ENCODE measurements around the gene SDR42E1.

DNA sequence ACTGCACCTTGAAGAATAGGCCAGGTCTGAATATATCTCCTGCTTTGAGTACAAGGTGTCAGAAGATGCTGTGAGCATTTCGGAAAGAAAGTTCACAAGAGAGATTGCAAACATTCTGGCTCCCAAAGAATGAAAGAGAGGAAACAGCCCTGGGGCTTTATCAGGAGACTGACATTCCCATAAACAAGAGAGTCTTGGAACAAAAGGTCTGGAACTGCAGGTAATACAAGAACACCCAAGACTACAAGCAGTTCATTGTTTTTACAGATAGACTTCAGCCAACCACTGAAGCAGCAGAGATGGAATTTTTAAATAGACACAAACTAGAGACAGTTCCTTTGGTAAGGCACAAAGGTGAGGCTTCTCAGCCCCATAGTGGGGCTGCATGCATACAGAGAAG, 38.2 kb upstream of the SDR42E1 start:
- TF ChIP-seq, protein P1, sequence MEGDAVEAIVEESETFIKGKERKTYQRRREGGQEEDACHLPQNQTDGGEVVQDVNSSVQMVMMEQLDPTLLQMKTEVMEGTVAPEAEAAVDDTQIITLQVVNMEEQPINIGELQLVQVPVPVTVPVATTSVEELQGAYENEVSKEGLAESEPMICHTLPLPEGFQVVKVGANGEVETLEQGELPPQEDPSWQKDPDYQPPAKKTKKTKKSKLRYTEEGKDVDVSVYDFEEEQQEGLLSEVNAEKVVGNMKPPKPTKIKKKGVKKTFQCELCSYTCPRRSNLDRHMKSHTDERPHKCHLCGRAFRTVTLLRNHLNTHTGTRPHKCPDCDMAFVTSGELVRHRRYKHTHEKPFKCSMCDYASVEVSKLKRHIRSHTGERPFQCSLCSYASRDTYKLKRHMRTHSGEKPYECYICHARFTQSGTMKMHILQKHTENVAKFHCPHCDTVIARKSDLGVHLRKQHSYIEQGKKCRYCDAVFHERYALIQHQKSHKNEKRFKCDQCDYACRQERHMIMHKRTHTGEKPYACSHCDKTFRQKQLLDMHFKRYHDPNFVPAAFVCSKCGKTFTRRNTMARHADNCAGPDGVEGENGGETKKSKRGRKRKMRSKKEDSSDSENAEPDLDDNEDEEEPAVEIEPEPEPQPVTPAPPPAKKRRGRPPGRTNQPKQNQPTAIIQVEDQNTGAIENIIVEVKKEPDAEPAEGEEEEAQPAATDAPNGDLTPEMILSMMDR (IDR thresholded peaks at IDR 0.05): no peak
- TF ChIP-seq POLR2AphosphoS5 (IDR thresholded peaks at IDR 0.05): no peak
- TF ChIP-seq POLR2A (IDR thresholded peaks at IDR 0.05): no peak
